Stimulated activated CD4-positive, alpha-beta T cell treated with anti-CD3 and anti-CD28 coated beads, Interleukin-1b, Interleukin-23, amount 100 ng/mL, for 24 hours (primary cell): ENCODE measurements around the gene ESD.
"Not testable (repeated sequence)": the region's sequence is repeated elsewhere in the genome, so short reads cannot be mapped to it uniquely, and the experiment has no call there.

Source experiments
- DNase-seq, 4 experiments: peaks; one replicate each; pipeline ENCODE4 v3.0.0-alpha.2; 2020; ENCODE audit warnings: low read depth in 4 of 4, low spot score in 1 of 4

The ESD gene

GRCh38 chr13:46796129-46796514, 839 bp downstream of the ESD start:
- no peak for DNase-seq

DNA sequence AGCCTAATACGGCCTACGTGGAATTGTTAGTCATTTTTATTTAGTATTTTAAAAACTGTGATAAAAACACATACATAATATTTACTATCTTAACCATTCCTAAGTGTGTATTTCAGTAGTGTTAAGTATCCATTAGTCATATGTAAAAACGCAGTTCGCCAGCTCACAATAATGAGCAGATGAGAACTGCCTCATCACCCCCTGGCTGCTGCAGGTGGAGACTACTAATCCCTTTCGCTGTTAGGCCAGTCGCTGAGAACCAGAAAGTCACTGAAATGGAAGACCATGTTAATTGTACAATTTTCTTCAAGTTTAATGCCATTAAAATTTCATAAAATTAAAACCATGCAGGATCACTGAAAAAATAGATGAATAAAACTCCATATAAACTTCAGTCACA, 1.6 kb downstream of the ESD start:
- no peak for DNase-seq

DNA sequence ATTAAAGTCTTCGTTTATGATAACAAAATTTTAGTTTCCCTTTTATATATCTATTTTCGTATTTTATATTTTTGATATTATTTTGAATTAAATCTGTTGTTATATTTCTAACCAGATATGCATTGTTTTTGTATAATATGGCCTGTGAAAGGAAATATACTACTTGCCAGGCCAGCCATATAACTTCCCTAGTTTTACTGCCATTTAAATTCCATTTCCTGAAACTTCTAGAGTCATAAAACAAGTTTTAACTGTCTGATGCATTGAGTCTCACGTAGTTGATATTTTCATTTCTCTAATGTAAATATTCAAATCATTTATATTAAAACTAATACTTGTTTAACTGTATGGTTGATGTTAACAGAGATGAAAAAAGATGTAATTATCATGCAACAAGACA, 13.5 kb downstream of the ESD start:
- DNase-seq, result no peak

DNA sequence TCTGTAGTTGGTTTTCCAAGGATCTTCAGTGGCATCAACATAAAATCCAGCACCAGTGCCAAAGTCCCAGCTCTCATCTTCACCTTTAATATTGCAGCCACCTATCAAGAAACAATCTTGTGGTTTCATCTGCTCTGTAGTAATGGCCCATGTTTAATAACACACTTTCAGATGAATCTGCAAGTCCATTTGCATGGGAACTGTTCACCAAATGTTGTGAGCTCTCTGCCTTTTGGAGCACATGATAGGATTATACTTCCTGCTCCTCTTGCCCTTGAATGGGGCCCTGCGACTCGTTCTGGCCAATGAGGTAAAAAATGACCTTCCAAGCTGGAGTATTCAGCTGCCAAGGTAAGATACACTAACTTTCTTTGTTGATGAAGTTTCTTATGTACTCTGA, 14.3 kb downstream of the ESD start:
- DNase-seq, result no peak

DNA sequence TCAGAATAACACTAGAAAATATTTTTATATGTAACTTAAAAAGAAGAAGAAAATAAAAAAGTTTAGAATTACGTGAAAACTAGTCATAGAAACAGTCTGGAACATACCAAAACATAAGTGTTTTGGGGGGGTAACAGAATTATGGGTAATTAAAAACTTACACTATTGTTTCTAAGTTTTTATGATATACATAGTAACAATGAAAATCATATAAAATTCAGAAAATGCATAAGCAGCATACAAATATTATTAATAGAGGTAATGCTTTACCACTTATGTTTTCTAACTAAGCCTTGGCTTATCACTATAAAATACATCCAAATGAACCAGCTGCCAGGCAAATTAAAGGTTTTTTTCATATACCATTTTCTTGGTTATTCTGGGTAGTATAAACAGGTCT, 14.9 kb downstream of the ESD start:
- no peak for DNase-seq

- no peak for DNase-seq
Measured at GRCh38 chr13:46778890-46779289, 18.1 kb downstream of the ESD start.

GRCh38 chr13:46778095-46778494, 18.9 kb downstream of the ESD start:
- no peak for DNase-seq

DNA sequence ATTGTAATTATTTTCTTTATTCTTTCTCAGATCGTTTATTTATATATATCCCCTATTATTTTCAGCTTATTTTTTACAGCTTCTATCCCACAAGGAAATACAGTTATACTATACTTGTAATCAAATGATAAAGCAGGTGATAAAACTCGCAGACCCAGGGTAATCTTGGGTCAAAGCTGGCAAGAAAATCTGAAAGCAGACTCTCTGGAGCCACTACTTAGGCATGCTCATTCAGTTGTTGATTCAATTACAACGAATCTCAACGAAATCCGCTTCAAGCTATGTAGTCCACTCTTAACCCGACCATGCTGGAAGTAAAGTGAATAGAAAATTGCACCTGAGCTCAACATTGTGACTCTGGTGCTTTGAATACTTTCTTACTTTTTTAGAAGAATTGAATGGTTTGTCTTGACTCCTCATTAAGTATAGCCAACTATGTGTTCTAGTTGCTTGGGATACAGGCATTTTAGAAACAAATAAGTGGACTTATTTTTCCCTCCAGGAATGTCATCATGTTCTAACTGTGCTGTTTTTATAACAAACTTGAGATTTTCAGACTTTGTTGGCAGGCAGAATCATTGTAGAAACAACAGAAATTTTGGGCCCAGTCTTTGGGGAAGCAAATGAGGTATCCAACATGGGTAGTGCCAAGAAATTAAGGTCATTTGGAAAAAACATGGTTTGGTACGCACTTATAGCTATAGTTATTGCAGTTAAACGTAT, 21.4 kb downstream of the ESD start:
- no peak for DNase-seq

DNA sequence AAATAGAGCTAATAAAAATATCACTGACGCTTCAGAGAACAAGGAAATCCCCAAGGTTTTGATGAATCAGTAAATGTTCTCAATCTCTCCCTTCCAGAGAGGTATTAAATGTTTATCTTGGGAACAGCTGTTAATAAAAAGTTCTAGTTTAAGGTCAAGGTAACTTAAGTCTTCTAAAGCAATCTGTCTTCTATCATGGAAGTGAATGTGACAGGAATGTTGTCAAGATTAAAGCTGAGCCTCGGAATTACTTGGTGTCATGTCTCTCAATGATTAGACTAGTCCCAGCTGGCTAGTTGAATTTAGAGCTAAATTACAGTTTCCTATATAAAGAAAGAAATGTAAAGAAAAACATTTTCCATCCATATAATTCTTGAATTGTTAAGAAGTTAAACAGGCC, 23.4 kb downstream of the ESD start:
- no peak for DNase-seq

DNA sequence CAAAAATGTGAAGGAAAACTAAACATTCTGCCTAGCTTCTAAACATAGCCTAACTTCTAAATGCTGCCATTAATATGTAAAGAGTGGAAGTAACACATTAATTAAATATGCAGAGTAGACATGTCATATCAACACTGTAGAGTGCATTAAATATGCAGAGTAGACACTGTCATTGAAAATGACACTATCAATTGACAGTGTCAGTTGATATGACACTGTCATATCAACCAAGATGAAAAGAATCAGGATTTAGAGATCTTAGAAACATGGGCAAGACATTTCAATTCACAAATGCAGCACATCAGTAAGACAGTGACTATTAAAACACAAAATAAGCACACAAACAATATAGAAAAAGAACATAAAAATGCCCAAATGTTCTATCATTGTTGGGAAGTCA, 25.3 kb downstream of the ESD start:
- no peak for DNase-seq

DNA sequence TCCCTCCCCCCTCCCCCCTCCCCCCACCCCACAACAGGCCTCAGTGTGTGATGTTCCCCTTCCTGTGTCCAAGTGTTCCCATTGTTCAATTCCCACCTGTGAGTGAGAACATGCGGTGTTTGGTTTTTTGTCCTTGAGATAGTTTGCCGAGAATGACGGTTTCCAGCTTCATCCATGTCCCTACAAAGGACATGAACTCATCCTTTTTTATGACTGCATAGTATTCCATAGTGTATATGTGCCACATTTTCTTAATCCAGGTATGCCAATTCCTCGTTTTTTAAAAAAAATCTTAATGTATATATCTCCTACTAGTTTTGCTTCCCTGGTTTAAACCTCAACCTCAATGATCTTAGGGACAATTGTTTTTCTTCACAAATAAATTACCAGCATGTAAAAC, 27.0 kb downstream of the ESD start:
- not testable (repeated sequence) for DNase-seq

GRCh38 chr13:46761866-46762265, 35.1 kb downstream of the ESD start:
- DNase-seq, result no peak

DNA sequence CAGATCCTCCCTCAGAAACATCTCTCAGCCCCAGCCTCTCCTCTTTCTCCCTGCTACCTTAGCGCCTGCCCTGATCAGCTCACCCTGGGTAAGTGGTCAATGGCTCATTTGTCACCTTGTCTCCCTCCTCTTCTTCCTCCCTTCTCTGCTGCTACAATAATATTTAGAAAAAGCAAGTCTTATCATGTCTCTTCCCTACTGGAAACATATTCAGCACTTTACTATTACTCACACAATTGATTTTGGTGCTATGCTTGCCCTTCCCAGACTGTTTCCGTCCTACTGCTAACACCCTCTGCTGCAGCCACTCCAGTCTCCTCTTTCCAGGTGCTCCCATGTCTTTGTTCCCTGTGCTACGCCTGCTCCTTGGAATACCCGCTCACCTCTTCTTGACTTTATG, 35.8 kb downstream of the ESD start:
- DNase-seq, result no peak

DNA sequence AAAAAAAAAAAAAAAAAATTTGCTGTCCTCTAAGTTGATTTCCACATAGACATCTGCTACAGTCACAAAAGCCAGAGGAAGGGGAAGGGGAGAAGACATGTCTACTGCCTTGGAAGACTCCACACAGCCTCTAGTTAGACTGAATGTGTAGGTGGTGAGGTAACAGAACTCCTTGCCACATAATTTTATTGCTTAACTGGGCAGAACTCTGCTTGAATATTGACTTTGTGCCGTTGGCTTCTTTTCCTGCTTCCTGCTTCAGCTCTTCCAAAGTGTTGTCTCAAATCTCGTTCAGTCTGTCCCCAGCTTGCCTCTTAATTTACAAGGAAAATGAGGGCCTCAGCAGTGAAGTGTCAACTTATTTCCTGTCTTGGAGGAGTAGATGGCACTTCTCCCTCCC, 37.1 kb downstream of the ESD start:
- no peak for DNase-seq

GRCh38 chr13:46757640-46758039, 39.3 kb downstream of the ESD start:
- DNase-seq, result no peak

DNA sequence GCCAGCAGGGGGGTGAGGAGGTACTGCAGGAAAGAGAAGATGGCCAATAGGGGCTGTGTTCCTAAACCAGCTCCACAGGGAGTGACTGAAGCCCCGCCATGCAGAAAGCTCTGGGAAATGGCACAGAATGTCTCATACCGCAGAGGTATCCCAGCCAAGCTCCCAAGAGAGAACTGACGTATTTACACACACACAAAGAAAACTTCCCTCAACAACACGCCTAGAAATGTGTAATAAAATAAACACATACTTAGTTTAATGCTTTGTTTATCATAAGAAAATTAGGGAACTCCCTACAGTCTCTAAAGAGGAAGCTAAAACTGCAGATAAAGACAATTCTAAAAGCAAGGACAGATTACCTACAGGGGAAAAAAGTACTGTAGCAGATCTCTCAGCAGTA, 40.0 kb downstream of the ESD start:
- no peak for DNase-seq

GRCh38 chr13:46755508-46755907, 41.5 kb downstream of the ESD start:
- DNase-seq, result not testable (repeated sequence)

- DNase-seq, result no peak
Measured at GRCh38 chr13:46754812-46755211, 42.1 kb downstream of the ESD start.

DNA sequence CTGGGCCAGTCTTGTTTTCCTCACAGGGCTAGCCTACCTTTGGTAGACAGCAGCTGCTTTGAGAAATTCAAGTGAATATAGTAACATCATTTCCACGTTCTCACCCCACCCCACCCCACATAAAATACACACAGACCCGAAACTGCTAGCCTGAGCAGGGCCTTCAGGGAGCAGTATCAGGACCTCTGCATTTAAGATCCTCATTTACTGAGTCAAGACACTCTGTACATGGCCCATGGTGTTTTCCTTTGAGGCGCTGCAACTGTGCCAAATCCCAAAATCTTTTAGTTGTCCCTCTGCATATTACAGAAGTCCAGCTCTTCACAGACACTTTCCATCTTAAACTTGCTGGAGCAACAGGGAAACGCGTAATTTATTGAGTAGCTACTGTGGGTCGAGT, 43.0 kb downstream of the ESD start:
- DNase-seq, result no peak

- DNase-seq, result no peak
Measured at GRCh38 chr13:46753137-46753536, 43.8 kb downstream of the ESD start.

GRCh38 chr13:46751811-46752635, 44.9 kb downstream of the ESD start:
- peak in 3 of 4 experiments; percentile 8 to 39 (median 28) for DNase-seq

DNA sequence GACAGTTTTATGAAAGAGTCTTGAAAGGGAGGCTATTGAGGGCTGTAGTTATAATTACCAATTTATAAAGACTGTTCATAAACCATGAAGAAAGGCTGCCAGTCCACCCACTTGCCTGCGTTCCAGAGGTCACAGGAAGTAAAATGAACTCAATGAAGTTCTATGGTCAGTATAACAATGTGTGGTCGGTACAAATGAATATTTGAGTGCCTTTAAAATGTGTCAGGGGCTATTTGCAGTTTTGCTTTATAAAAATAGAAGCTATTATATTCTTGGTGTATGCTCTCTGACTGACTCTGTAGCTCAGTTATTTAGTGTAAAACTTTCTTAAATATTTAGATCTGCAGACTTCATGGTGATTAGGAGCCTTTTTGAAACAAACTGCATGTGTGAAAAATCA, 47.0 kb downstream of the ESD start:
- no peak for DNase-seq

DNA sequence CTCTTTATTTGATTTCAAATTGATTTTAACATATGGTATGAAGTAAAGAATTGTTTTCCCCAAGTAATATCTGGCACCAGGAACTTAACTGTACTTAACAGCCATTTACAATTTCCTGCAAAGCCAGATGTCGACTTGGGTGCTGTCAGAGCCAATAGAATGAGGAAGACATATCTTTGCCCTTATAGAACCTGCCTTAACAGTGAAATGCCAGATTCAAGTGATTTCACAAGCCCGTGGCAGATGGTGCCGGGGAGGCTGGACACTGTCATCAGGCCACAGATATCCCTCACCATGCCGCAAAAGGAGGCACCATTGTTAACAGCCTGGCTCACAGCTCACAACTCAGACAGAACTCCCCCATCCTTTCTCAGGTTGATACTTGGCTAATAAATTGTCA, 48.7 kb downstream of the ESD start:
- no peak for DNase-seq
